NCI-H2081 (cell line): ENCODE results near the gene TSPAN13.
A peak's percentile ranks its signal among the peaks of the same experiment; 100 is the strongest.
"Not testable (repeated sequence)": the region's sequence is repeated elsewhere in the genome, so short reads cannot be mapped to it uniquely, and the experiment has no call there.

Experiments used
- DNase-seq, 2 experiments: peaks; one replicate each; lab custom pipeline; 2025; lab: John Stamatoyannopoulos, UW

Gene TSPAN13

DNA sequence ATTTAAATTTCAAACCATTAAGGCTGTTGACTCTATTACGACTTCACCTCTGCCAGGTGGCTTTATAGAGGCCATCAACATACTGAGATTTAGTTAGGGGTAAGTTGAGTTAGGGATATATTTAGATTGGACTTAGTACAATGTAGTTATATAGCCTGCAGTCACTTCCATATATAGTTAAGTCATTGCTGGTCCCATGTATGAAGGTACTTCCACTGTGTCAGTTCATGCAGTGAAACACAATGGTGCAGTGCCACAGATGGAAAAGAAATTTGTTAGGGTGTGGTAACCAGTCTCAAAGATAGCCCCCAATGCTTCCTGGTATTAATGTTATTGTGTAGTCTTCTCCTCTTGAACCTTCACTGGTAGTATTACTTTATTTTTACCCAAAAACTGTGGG is 12.6 kb upstream of the TSPAN13 start:
- DNase-seq, result no peak

DNA sequence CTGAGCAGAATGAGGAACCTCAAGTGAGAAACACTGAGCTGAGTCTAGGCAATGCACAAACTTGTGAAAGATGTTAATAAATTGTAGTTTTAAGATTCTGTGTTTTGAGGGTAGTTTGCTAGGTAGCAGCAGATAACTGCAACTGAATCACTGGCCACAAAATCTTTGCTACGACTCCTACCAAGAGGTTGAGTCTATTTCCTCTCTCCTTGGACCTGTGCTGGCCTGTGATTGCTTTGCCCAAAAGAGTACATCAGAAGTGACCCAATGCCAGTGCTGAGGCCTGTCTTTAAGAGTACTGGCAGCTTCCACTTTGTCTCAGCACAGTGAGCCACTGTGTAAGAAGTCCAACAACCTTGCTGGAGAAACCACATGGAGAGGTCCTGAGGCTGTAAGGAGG is 11.9 kb upstream of the TSPAN13 start:
- no peak for DNase-seq

DNA sequence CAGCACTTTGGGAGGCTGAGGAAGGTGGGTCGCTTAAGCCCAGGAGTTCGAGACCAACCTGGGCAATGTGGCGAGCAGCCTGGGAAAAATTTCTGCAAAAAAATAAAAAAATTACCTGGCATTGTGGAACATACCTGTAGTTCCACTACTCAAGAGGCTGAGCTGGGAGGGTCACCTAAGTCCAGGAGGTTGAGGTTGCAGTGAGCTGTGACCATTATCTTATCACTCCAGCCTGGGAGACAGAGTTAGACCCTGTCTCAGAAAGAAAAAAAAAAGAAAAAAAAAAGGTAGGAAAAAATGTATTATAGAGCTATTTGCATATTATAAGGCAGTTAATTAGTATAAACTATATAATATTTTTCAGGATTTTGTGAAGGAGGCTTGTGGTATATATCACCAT is 11.0 kb upstream of the TSPAN13 start:
- DNase-seq, result no peak

DNA sequence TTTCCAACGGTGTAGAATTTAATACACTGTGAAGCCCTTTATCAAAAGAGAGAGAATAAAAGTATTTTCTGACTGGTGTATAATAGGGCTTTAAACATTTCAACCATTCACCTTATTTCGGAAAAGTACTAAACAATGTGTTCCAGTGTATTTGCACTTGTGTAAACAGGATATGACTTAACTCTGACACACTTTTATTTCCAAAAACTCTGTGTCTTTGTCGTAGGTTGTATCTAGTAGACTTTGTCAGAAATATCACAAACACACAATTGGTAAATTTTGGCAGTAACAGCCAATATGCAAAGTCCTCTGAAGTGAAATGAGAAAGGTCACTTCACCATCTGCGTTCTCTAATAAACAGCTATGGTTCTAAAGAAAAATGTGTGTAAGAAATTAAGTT is 10.3 kb upstream of the TSPAN13 start:
- DNase-seq, result no peak

DNA sequence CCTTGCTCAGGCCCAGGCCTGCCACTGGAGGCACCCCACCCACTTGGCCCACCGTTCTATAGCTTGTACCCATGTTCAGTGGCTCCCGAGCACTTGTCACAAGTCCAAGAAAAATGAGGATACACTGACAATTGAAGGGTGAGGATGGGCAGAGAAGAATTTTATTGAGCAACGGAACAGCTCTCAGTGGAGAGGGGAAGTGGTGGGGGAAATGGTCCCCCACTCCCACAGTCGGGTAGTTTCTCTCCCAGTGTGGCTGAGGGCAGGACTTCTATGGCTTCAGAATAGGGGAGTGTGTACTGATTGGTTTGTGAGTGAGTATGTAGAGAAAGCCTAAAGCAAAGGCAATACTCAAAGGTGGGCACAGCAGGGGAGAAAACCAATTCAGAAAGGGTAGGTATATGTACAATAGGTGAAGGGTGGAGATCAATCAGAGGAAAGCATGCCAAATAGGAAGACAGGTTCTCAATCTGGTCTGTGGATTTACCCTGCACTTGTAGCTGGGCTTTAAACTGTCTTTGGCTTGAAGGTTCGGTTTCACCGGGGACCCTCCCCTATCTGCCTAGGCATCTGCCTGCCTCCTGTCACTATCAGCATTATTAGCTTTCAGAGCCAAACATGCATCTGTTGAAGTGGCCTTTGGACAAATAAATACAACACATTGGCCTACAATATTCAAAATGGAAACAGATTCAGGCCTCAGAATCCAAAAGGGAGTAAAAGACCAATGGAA is 8.9 kb upstream of the TSPAN13 start:
- DNase-seq, result no peak

DNA sequence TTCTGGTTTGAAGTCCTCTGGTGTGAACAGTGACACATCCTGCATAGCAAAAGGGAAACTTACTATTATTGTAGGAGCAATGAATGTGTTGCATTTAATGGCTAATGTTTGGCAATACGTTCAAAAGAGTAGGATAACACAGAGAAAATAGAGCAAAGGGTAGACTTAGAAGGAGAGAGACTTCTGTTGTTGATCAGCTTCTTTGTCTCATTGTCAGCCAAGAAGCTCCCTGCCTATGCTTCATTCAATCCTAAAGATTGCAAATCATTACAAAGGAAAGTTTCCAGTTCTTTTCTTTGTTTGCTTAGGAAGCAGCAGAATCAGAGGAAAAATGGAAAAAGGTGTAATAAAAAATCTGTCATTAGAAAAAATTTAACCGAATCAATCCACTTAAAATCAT is 7.9 kb upstream of the TSPAN13 start:
- DNase-seq, result no peak

DNA sequence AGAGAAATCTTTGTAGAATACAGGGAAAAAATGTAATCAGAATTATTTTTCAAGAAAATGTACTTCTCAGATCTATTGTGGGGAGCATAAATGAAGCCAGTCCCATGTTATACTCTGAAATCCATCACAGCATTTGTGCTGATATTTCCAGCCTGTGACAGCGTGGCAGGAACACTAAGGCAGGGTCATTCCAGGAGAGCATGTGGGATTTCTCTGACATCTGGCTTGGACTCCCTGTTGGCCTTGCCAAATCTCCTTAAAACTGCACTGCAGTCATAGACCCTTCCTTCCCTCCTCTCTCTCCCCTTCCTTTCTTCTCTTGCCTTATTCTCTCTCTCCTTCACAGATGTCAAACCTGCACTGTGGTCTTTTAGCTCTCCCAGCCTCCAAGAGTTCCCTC is 6.5 kb upstream of the TSPAN13 start:
- no peak for DNase-seq

DNA sequence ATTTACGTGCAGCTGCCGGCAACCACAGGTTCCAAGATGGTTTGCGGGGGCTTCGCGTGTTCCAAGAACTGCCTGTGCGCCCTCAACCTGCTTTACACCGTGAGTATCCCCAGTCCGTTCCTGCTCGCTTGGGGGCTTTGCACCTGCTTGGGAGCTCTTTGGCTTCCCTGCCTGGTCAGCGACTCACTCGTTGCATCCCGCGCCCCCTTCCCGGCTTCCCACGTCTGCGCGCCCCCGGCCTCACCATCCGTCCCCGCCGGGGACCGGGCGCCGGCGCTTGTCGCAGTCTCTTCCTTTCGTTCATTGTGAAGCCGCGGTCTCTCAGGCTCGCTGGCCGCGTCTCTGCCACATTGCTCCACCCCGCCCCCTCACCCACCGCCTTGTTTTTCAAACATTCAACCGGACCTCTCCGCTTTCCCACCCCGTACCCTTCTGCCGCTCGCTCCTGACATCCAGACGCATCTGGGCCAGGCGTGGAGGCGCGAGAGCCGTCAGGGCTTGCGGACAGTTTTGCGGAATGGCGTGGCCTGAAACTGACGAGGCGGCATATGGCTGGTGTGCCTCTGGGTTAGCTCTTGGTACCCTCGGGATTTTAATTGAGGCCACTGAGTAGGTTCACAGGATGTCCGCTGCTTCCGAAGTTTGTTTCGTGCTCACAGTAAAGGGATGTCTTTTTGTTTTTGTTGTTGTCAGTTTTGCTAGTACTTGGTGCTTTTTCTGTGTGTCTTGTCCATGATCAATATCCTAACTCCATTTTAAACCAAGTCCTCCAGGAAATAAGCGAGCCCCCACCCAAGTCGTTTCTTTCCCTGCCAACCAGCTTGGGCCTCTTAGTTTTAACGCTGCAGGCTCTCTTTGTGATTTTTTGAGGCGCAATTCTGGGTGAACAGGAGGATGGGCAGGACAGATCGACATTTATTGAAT is 639 bp downstream of the TSPAN13 start:
- DNase-seq, result peak; percentile 50 to 74

DNA sequence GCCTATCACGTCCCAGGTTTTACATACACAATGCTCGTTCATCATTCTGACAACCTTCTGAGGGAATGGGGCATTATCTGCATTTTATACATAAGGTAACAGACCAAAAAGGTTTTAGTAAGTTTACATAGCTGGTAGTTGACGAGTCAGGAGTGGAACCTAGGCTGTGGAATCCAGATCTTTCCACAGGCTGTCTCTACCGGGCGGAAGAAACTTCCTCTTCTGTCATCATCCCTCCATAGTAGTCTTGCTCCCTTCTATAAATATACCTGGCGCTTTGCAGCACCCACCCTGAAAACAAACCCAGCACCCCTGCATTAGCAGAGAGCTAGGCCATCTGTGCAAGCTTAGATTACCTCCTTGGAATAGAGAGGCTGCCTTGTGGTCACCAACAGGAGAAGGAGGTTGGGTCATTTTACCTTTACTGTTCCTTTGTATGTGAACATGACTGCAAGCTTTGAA is 1.3 kb downstream of the TSPAN13 start:
- peak in 1 of 2 experiments; percentile 29 for DNase-seq

DNA sequence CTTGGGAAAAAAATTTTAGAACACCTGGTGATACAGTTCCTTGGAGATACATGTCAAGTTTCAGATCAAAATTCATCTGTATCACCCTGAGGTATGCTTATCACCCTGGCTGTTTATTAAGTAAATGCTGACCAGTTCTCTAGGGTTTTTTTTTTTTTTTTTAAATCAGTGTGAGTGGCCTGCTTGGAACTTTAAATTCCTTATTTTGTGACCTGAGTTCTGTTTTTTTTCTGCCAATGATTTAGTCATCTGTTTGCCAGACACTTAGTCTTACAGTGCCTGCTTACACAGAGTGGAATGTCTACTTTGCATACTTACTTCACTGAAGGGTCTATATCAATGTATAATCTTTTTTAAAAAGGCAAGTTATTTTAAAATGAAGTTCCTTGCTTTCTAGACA is 1.8 kb downstream of the TSPAN13 start:
- no peak for DNase-seq

DNA sequence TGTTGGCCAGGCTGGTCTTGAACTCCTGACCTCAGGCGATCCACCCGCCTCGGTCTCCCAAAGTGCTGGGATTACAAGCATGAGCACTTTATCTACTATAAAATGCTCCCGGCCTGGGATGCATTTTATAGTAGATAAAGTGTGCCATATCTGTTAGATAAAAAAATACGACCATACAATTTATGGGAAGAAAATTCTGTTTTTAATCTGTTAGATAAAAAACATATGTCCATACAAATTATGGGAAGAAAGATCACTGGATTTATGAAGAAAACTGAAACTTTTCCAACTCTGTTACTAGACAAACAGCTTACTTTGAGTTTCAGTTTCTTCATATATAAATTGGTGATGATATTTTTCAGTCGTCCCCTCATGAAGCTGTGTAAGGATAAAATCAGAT is 4.5 kb downstream of the TSPAN13 start:
- no peak for DNase-seq

DNA sequence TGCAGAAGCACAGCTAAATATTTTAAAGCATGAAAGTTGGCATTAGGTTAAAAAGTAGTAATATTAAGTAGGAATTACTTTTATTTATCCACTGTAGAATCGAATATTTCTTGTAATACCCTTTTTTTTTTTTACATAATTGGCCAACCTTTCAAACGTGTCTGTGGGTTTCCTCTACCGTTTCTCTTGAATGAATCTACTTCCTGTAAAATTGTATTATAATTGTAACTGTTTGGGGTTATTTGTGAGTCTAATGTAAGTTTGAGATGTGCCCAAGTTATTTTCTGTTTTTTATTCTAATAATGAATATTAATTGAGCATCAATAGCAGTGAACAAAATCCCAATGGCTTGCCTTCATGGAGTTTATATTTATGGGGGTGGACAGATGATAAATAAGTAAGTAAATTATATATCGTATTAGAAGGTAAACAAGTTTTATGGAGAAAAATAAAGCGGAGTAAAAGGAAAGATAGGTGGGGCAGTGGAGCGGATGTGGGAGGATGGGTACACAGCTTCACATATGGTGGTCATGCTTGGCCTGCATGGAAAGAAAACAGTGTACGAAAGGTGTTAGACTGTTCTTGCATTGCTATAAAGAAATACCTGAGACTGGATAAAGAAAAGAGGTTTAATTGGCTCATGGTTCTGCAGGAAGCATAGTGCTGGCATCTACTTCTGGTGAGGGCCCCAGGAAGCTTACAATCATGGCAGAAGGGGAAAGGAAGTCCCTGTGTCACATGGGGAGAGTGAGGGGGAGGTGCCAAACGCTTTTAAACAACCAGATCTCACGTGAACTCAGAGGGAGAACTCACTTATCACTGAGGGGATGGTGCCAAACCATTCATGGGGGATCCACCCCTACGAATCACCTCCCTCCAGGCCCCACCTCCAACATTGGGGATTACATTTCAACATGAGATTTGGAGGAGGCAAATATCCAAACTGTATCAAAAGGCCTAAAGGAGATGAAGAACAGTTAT is 5.4 kb downstream of the TSPAN13 start:
- DNase-seq, result no peak

DNA sequence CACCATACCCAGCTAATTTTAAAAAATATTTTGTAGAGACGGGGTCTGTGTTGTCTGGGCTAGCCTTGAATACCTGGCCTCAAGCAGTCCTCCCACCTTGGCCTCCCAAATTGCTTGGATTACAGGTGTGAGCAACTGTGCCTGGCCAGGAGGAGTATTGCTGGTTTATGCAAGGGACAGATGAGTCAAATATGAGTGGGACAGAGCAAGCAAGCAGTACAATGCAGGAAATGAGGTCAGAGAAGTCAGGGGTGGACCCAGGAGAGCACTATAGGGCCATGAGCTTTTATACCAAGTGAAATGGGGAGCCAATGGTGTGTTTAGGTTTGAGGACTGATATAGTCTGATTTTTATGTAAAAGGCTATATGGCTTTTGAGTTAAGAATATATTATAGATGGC is 6.3 kb downstream of the TSPAN13 start:
- DNase-seq, result no peak

DNA sequence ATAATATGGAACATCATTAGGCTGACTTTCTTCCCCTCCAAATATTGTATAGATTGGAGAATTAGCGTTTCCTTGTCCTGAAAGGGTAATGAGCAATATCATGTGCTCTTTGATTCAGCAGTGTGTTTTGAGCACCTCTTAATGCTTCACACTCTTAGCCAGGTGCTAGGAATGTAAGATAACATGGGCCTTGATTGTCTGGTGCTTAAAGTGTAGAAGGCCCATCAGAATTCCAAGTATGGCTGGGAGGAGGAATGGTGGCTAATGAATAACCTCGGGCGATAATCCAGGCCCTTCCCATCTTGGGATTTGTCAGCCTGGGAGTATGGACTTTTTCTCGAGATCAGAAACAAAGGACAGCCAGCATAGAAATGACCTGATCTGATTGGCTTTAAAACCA is 8.6 kb downstream of the TSPAN13 start:
- DNase-seq, result no peak

DNA sequence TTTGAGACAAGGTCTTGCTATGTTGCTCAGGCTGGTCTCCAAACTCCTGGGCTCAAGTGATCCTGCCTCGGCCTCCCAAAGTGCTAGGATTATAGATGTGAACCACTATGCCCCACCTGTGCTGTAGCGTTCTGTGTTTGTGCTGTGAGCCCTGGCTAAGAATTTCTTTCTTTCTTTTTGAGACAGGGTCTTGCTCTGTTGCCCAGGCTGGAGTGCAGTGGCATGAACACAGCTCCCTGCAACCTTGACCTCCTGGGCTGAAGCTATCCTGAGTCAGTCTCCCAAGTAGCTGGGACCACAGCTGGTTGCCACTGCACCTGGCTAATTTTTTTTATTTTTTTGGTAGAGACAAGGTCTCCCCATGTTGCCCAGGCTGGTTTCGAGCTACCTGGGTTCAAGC is 11.4 kb downstream of the TSPAN13 start:
- DNase-seq, result no peak

DNA sequence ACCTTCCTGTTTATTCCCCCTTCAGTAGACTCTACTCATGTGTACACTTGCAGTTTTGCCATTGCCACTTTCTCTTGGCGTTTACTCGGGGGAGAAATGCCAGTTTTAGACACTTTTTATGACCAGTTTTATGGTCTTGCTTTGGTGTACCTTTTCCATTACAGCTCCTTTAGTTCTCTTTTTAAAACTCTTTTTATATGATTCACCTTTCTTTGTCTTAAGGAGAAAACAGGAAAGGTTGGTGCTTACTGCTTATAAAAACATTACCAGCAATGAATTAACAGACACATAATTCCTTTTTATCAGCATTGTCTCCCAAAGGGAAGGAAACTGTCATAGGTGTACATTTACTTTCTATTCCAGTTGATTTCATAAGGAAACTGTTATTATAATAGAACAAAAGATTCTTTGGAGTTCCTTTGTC is 11.9 kb downstream of the TSPAN13 start:
- no peak for DNase-seq

DNA sequence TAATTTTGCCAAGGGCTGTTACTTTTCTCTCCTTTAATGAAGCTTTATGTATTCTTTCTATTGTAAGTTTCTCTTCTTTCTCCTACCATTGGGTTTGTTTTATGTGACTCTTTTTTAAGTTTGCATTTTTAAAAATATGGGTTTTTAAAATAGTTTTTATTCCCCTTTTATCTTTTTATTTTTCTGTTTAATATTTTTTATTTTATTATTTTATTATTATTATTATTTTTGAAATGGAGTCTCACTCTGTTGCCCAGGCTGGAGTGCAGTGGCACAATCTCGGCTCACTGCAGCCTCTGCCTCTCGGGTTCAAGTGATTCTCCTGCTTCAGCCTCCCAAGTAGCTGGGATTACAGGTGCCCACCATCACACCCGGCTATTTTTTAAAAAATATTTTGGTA is 16.4 kb downstream of the TSPAN13 start:
- not testable (repeated sequence) for DNase-seq

DNA sequence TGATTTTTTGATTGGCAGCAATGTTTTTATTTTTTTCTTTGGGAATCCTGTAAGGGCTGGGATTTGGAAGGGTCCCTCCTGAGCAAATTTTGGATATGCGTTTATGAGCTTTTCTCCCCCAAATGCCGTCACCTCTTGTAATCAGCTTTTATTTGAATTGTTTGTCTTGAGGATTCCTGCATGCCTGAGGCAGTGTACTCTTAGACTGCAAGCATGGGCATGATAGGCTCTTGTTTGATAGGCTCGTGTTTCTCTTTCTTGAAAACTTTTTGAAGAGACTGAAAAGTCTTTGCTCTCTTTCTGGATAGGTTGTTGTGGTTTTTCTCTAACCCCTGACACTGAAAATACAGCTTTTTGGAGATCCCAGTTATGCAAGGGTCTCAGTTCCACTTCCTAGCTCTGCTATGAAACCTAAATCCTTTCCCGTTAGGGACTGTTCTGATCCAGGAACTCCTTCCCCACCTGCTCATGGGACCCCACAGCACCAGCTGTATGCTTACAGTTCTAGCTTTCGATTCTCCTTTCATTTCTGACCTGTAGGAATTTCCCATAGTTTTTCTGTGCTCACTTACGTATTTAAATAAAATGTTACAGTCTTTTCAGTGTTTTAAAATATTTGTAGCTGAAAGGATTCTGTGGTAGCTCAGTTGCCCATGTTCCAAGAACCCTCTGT is 17.2 kb downstream of the TSPAN13 start:
- DNase-seq, result no peak

DNA sequence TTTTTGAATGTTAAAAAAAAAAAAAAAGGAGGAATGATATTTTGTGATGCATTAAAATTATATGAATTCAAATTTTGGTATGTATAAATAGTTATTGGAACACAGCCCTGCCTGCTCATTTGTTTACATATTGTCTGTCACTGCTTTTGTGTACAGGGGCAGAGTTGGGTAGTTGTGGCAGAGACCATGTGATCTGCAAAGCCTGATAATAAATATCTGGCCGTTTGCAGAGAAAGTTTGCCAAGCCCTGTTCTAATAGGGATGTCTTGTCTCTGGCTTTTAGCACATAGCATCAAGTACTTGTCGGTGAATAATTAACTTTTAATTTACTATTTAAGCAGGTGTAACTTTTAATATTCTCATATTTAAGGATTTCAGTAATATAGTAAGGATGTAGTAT is 19.8 kb downstream of the TSPAN13 start:
- DNase-seq, result no peak

DNA sequence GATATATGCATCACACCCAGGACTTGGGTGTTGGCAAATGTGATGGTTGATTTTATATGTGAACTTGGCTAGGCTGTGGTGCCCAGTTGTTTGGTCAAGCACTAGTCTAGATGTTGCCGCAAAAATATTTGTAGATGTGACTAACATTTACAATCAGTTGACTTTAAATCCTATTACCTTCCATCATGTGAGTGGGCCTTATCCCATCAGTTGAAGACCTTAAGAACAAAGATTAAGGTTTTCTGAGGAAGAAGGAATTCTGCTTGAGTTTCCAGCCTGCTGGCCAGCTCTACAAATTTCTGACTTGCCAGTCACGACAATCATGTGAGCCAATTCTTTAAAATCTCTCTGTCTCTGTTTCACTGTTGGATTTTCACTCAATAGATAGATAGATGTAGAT is 20.3 kb downstream of the TSPAN13 start:
- no peak for DNase-seq

DNA sequence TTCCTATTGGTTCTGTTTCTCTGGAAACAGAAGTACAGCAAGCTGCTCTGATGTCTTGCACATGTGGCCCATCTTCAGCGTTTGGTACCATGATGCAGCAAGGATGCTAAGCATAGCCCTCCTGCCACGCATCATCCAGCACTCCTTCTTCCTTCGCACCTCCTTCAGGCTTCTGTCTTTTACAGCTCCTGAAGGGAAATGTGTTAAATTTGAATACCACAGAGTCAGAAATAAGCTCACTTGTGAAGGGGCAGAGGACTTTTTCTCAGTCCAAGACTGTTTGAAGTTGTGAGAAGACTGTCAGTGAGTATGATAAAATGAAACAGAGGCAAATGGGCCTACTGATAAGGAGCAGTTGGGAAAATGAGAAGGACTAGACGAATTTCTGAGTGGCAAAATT is 20.7 kb downstream of the TSPAN13 start:
- no peak for DNase-seq
